CD14-positive monocyte (primary cell): ENCODE data around the gene SLX4. TPM values are rescaled to one million over a fixed set of nuclear protein-coding genes. Genes with fewer than 3 reads are reported as not detected.

Experiments used
- DNase-seq, 3 donors: peaks; one replicate each; pipeline ENCODE4 v3.0.0-alpha.2; 2011 to 2022
- H2AFZ ChIP-seq: 2 replicates; pipeline ENCODE4 v1.6.0; 2012; ENCODE audit warnings: mild to moderate bottlenecking, low read depth, low read length, inconsistent platforms; ENCODE audit not compliant: insufficient read depth, poor library complexity, severe bottlenecking
- H3K27ac ChIP-seq, 2 donors: 1 replicate in 1 of 2; 2 replicates in 1 of 2; pipeline ENCODE4 v1.5.1; 2012 to 2013; ENCODE audit warnings: low read length in 2 of 2, control low read depth in 1 of 2, inconsistent platforms in 1 of 2, low read depth in 1 of 2, mild to moderate bottlenecking in 1 of 2
- H3K27me3 ChIP-seq, 2 donors: one replicate each; pipeline versions ENCODE4 v1.6.0 to v1.6.1; 2011 to 2013; ENCODE audit warnings: low read length in 2 of 2; ENCODE audit not compliant: control insufficient read depth in 2 of 2, insufficient read depth in 2 of 2
- H3K36me3 ChIP-seq, 2 donors: replicated peaks in 1 of 2; 1 replicate in 1 of 2; 2 replicates in 1 of 2; pipeline versions ENCODE4 v1.5.1 to v1.6.1; 2012 to 2013; ENCODE audit warnings: low read length in 2 of 2, control low read depth in 1 of 2, inconsistent platforms in 1 of 2, mild to moderate bottlenecking in 1 of 2; ENCODE audit not compliant: insufficient read depth in 2 of 2, control insufficient read depth in 1 of 2
- H3K4me1 ChIP-seq, 2 donors: 1 replicate in 1 of 2; 2 replicates in 1 of 2; pipeline versions ENCODE4 v1.5.1 to v1.6.1; 2012 to 2013; ENCODE audit warnings: low read length in 2 of 2, control low read depth in 1 of 2, inconsistent platforms in 1 of 2, mild to moderate bottlenecking in 1 of 2, moderate library complexity in 1 of 2; ENCODE audit not compliant: insufficient read depth in 2 of 2, control insufficient read depth in 1 of 2
- H3K4me2 ChIP-seq: replicated peaks from 2 replicates; pipeline ENCODE3; 2012; ENCODE audit warnings: low read length, moderate library complexity, mild to moderate bottlenecking; ENCODE audit not compliant: poor library complexity, severe bottlenecking; ENCODE audit errors: extremely low read depth
- H3K4me3 ChIP-seq, 3 experiments: fragments of 200-600 bp in 1 of 3; sonication (generic) in 1 of 3; replicated peaks in 1 of 3; 1 replicate in 2 of 3; 2 replicates in 1 of 3; pipeline ENCODE4 v1.5.1; 2011 to 2013; ENCODE audit warnings: low read length in 3 of 3, mild to moderate bottlenecking in 3 of 3, control low read depth in 2 of 3, low read depth in 2 of 3, inconsistent platforms in 1 of 3, moderate library complexity in 1 of 3
- H3K79me2 ChIP-seq: 2 replicates; pipeline ENCODE4 v1.6.0; 2012; ENCODE audit warnings: mild to moderate bottlenecking, control low read depth, inconsistent platforms, low read length, moderate library complexity; ENCODE audit not compliant: insufficient read depth
- H3K9ac ChIP-seq: 2 replicates; pipeline ENCODE4 v1.6.0; 2017; ENCODE audit warnings: low read length, mild to moderate bottlenecking; ENCODE audit not compliant: insufficient read depth, poor library complexity, severe bottlenecking
- H3K9me3 ChIP-seq, 2 donors: replicated peaks in 1 of 2; 1 replicate in 1 of 2; 2 replicates in 1 of 2; pipeline versions ENCODE4 v1.5.1 to v1.6.1; 2012 to 2013; ENCODE audit warnings: low read length in 2 of 2, control low read depth in 1 of 2; ENCODE audit not compliant: control insufficient read depth in 1 of 2, insufficient read depth in 1 of 2
- H4K20me1 ChIP-seq: 2 replicates; pipeline ENCODE4 v1.6.0; 2012; ENCODE audit warnings: mild to moderate bottlenecking, low read length, control low read depth, moderate library complexity; ENCODE audit not compliant: insufficient read depth
- H3K27ac Mint-ChIP-seq, 7 donors: one replicate each; pipeline ENCODE4 v1.8.0; 2020; ENCODE audit warnings: mild to moderate bottlenecking in 7 of 7, mixed read lengths in 7 of 7, moderate library complexity in 6 of 7, inconsistent platforms in 2 of 7
- H3K27me3 Mint-ChIP-seq, 3 donors: one replicate each; pipeline ENCODE4 v1.8.0; 2021 to 2022; ENCODE audit warnings: low read depth in 3 of 3, mild to moderate bottlenecking in 3 of 3, mixed read lengths in 3 of 3, moderate library complexity in 3 of 3, inconsistent platforms in 1 of 3
- H3K36me3 Mint-ChIP-seq, 2 donors: one replicate each; pipeline ENCODE4 v1.8.0; 2020; ENCODE audit warnings: mixed read lengths in 2 of 2, inconsistent platforms in 1 of 2, mild to moderate bottlenecking in 1 of 2
- H3K4me1 Mint-ChIP-seq: one replicate; pipeline ENCODE4 v1.8.0; 2020; ENCODE audit warnings: mild to moderate bottlenecking, mixed read lengths
- H3K4me3 Mint-ChIP-seq, 2 donors: one replicate each; pipeline ENCODE4 v1.8.0; 2020; ENCODE audit warnings: mild to moderate bottlenecking in 2 of 2, mixed read lengths in 2 of 2, moderate library complexity in 1 of 2
- H3K9me3 Mint-ChIP-seq, 7 donors: one replicate each; pipeline ENCODE4 v1.8.0; 2020 to 2022; ENCODE audit warnings: mixed read lengths in 7 of 7, mild to moderate bottlenecking in 6 of 7, moderate library complexity in 6 of 7, inconsistent platforms in 2 of 7
- WGBS: methylation state at CpG from one replicate; pipeline ENCODE4 v1.1.5; 2013; ENCODE audit warnings: missing lambda C conversion rate; ENCODE audit not compliant: insufficient coverage; 5-methylcytosine and 5-hydroxymethylcytosine counted together
- intact Hi-C, 2 donors: fragments of 100-400 bp; cut with micrococcal nuclease; formaldehyde crosslinking; loops; one replicate each; pipeline versions ENCODE4 v1.15.0 to v1.15.1; 2023
- polyA plus RNA-seq, 3 donors: library from polyadenylated mRNA; depleted of rRNA in 1 of 3; unstranded in 2 of 3; stranded (reverse) in 1 of 3; fragments of 300-500 nt in 2 of 3; fragments of >200 nt in 1 of 3; fragmentation: Illumina TruSeq in 2 of 3; gene quantifications; 1 replicate in 2 of 3; 2 replicates in 1 of 3; pipeline ENCODE4 v1.2.3, GENCODE V29; 2012 to 2021
- TF ChIP-seq, protein P1 (sequence below): fragments of 200-600 bp; IDR thresholded peaks from one replicate; pipeline ENCODE4 v1.8.0; 2022; ENCODE audit warnings: antibody characterized with exemption, mild to moderate bottlenecking

SLX4 gene
- polyA plus RNA-seq, 3 donors, result 0.12 to 2.4 (median 0.71) TPM

DNA sequence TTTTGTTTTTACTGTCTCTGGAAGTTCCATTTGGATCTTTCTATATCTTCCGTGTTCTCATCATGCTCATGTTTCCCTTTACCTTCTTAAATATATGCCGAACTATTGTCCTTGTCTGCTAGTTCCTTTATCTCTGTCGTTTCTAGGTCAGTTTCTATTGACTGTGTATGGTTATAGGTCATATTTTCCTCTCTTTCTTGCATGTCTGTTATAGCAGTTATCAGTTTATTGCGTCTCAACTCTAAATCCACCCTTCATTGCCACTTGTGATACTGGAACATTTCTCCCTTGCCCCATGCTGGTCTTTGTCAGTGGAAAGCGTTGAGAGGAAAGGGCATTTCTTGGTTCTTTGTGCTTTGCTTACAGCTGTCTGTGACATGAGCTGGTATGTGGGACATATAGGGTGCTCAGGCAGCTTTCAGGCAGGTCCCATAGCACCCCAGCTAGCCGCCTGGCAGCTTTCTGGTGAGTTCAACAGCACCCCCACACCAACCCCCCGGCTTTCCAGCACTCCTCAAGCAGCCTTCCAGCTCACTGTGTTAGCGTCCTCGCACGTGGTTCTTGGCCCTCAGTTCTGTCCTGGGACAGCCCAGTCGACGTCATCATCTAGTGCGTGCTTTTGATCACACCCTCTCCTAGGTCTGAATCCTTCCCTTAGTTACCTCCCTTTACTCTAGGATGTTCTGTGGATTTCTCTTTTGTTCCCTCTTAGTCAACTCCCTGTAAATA, 27.7 kb upstream of the SLX4 start:
- Histone ChIP-seq H3K27ac (no peak overlapping the region), H3K4me3 (no peak overlapping the region), H3K9me3 (no peaks in the 10 kb centered on the region), H4K20me1 (peaks cover 4% of the 10 kb centered on the region), H3K79me2 (peaks cover 16% of the 10 kb centered on the region), H3K4me2 (no peak overlapping the region), H2AFZ (no peak overlapping the region), H3K36me3 (peaks cover 32 to 37% of the 10 kb centered on the region in 2 donors), H3K27me3 (no peaks in the 10 kb centered on the region), H3K9ac (no peak overlapping the region), H3K4me1 (peaks cover 12 to 13% of the 10 kb centered on the region in 2 donors)
- Mint-ChIP-seq H3K27ac (peak overlapping the region in 1 of 7 donors; percentile 8), H3K4me3 (no peak overlapping the region), H3K4me1 (peaks cover 17% of the 10 kb centered on the region), H3K27me3 (no peaks in the 10 kb centered on the region), H3K36me3 (peaks cover 25 to 41% of the 10 kb centered on the region in 2 donors), H3K9me3 (peaks cover 0 to 3% (median 0%) of the 10 kb centered on the region in 7 donors)
- WGBS, result 96% methylated on average over 5 of the region's 13 CpGs
- DNase-seq, result no peak
- intact Hi-C loops, result no loop called here
- TF ChIP-seq, protein P1, sequence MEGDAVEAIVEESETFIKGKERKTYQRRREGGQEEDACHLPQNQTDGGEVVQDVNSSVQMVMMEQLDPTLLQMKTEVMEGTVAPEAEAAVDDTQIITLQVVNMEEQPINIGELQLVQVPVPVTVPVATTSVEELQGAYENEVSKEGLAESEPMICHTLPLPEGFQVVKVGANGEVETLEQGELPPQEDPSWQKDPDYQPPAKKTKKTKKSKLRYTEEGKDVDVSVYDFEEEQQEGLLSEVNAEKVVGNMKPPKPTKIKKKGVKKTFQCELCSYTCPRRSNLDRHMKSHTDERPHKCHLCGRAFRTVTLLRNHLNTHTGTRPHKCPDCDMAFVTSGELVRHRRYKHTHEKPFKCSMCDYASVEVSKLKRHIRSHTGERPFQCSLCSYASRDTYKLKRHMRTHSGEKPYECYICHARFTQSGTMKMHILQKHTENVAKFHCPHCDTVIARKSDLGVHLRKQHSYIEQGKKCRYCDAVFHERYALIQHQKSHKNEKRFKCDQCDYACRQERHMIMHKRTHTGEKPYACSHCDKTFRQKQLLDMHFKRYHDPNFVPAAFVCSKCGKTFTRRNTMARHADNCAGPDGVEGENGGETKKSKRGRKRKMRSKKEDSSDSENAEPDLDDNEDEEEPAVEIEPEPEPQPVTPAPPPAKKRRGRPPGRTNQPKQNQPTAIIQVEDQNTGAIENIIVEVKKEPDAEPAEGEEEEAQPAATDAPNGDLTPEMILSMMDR, result no peak

DNA sequence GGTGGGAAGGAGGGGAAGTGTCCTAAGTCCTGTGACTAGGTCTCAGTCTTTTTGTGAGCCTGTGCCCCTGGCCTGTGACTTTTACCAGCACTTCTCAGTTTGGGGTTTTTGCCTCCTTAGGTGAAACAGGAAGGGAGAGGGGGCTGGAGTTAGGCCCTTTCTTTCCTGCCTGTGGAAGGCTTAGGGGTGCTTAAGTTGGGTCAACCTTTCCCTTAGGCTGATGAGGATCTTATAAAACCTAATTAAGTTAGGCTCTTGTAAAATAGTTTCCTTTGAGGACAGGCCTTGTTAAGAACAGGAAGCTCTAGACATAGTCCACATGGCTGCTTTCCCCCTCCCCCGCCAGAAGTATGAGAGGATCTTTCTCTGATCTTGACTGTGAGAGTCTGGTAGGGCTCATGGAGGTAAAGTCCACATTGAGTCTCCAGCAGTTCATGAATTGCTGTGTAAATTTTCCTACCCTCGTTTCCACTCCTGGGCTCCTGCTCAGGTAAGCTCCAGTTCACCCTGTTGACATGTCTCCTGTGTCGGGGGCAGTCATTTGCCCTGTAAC, 26.0 kb upstream of the SLX4 start:
- intact Hi-C loops, result no loop called here
- no peaks in the 10 kb centered on the region for H3K9me3 ChIP-seq
- no peak overlapping the region for H3K9ac ChIP-seq
- TF ChIP-seq, protein P1, result no peak
- Mint-ChIP-seq H3K27me3 (no peaks in the 10 kb centered on the region), H3K4me3 (peak overlapping the region in 1 of 2 donors; percentile 30), H3K27ac (peak overlapping the region; percentile 58 to 85 (median 68)), H3K36me3 (peaks cover 16 to 33% of the 10 kb centered on the region in 2 donors), H3K4me1 (peaks cover 17% of the 10 kb centered on the region), H3K9me3 (peaks cover 0 to 3% (median 0%) of the 10 kb centered on the region in 7 donors)
- no peaks in the 10 kb centered on the region for H3K27me3 ChIP-seq
- H2AFZ ChIP-seq, result peak overlapping the region; percentile 36
- peak; percentile 12 to 33 (median 20) for DNase-seq
- no peak overlapping the region for H3K4me2 ChIP-seq
- H3K4me1 ChIP-seq, result peaks cover 12 to 13% of the 10 kb centered on the region in 2 donors
- 89% methylated on average over 1 of the region's 3 CpGs for WGBS
- peaks cover 24 to 27% of the 10 kb centered on the region in 2 donors for H3K36me3 ChIP-seq
- peaks cover 20% of the 10 kb centered on the region for H3K79me2 ChIP-seq
- peak overlapping the region; percentile 29 to 73 for H3K27ac ChIP-seq
- H3K4me3 ChIP-seq, result no peak overlapping the region
- peaks cover 4% of the 10 kb centered on the region for H4K20me1 ChIP-seq
